ENCODE data around the gene PREPL.

DNA sequence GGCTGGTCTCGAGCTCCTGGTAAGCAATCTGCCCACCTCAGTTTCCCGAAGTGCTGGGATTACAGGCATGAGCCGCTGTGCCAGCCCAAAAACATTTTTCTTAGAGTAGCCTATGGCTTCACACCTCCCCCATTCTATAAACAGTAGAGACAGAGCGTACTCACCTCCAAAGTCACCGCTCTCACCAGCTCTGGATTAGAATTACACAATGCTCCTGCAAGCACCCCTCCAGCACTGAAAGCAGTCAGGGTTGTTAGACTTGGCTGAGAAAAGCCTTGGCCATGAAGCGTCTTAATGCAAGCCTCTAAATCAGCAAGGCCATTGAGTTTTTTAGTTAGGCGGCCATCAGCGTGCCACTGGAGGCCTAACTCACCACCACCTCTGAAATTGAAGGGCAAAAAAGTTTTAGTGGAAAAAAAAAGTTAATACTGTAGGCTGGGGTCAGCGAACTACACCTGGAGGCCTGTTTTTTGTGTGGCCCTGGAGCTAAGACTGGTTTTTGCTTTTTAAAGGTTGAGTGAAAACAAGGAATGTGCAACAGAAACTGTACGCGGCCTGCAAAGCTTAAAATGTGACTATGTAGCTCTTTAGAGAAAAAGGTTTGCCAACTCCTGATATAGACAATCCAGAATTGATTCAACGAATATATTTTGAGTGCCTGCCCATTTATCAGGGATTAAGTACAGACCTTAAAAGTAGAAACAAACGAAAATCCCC, 34.6 kb downstream of the PREPL start:
- TF ChIP-seq, protein P1, sequence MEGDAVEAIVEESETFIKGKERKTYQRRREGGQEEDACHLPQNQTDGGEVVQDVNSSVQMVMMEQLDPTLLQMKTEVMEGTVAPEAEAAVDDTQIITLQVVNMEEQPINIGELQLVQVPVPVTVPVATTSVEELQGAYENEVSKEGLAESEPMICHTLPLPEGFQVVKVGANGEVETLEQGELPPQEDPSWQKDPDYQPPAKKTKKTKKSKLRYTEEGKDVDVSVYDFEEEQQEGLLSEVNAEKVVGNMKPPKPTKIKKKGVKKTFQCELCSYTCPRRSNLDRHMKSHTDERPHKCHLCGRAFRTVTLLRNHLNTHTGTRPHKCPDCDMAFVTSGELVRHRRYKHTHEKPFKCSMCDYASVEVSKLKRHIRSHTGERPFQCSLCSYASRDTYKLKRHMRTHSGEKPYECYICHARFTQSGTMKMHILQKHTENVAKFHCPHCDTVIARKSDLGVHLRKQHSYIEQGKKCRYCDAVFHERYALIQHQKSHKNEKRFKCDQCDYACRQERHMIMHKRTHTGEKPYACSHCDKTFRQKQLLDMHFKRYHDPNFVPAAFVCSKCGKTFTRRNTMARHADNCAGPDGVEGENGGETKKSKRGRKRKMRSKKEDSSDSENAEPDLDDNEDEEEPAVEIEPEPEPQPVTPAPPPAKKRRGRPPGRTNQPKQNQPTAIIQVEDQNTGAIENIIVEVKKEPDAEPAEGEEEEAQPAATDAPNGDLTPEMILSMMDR (conservative IDR thresholded peaks at IDR 0.05 in 1 of 2, IDR thresholded peaks at IDR 0.05 in 1 of 2; ENCODE audit: extremely low read depth in 1 of 2, insufficient read depth in 1 of 2, low read depth in 1 of 2, low read length in 2 of 2) = no peak
- no peak for TF ChIP-seq EZH2 (IDR thresholded peaks at IDR 0.05; ENCODE audit: borderline replicate concordance, low read length)

All from mammary epithelial cell (primary cell).